GM23338 (cell line): Measurements from ENCODE around the gene AKAP7. TPM values are rescaled to one million over a fixed set of nuclear protein-coding genes. Genes with fewer than 3 reads are reported as not detected.

Experiments used
- ATAC-seq: fragments of 200-7000 bp; cut with Tn5 transposase; 3 replicates; pipeline ENCODE4 v1.9.1; 2020
- DNase-seq: peaks from one replicate; pipeline ENCODE4 v3.0.0-alpha.2; 2015; ENCODE audit warnings: low spot score
- H2AFZ ChIP-seq: fragments of 200-600 bp; sonication (generic); 2 replicates; pipeline ENCODE4 v1.8.0; 2016; ENCODE audit warnings: antibody characterized with exemption, mild to moderate bottlenecking, moderate library complexity
- H3F3A ChIP-seq: fragments of 200-600 bp; sonication (generic); replicated peaks from 2 replicates; pipeline ENCODE4 v1.8.0; 2017; ENCODE audit warnings: antibody characterized with exemption, mixed run types, low read depth
- H3K27ac ChIP-seq: fragments of 200-600 bp; sonication (generic); 2 replicates; pipeline ENCODE4 v1.6.1; 2016; ENCODE audit warnings: low read depth
- H3K27me3 ChIP-seq: fragments of 200-600 bp; sonication (generic); 2 replicates; pipeline ENCODE4 v1.8.0; 2016; ENCODE audit warnings: mild to moderate bottlenecking, mixed run types, moderate library complexity; ENCODE audit not compliant: insufficient read depth
- H3K36me3 ChIP-seq: fragments of 200-600 bp; sonication (generic); 2 replicates; pipeline ENCODE4 v1.8.0; 2016; ENCODE audit warnings: mild to moderate bottlenecking; ENCODE audit not compliant: insufficient read depth
- H3K4me1 ChIP-seq: fragments of 200-600 bp; sonication (generic); 2 replicates; pipeline ENCODE4 v1.8.0; 2016; ENCODE audit warnings: mild to moderate bottlenecking, moderate library complexity; ENCODE audit not compliant: insufficient read depth
- H3K4me2 ChIP-seq: fragments of 200-600 bp; sonication (generic); 2 replicates; pipeline ENCODE4 v1.7.1; 2017; ENCODE audit warnings: mixed run types
- H3K4me3 ChIP-seq: fragments of 200-600 bp; sonication (generic); 2 replicates; pipeline ENCODE4 v1.6.1; 2016; ENCODE audit warnings: mixed run types
- H3K79me2 ChIP-seq: fragments of 200-600 bp; sonication (generic); replicated peaks from 2 replicates; pipeline ENCODE4 v1.8.0; 2017; ENCODE audit warnings: mild to moderate bottlenecking; ENCODE audit not compliant: insufficient read depth
- H3K9me2 ChIP-seq: fragments of 200-600 bp; sonication (generic); 2 replicates; pipeline ENCODE4 v1.8.0; 2017; ENCODE audit not compliant: insufficient read depth
- H4K20me1 ChIP-seq: fragments of 200-600 bp; sonication (generic); replicated peaks from 2 replicates; pipeline ENCODE4 v1.8.0; 2017; ENCODE audit warnings: mild to moderate bottlenecking; ENCODE audit not compliant: insufficient read depth
- H3K27ac Mint-ChIP-seq: 2 replicates; pipeline ENCODE4 v1.8.0; 2020; ENCODE audit warnings: inconsistent platforms, mild to moderate bottlenecking, moderate library complexity, mixed read lengths
- H3K27me3 Mint-ChIP-seq: 3 replicates; pipeline ENCODE4 v1.8.0; 2022; ENCODE audit warnings: low read depth, mild to moderate bottlenecking, moderate library complexity, mixed read lengths, inconsistent platforms; ENCODE audit not compliant: insufficient read depth, poor library complexity
- H3K36me3 Mint-ChIP-seq: 3 replicates; pipeline ENCODE4 v1.8.0; 2021; ENCODE audit warnings: low read depth, mild to moderate bottlenecking, inconsistent platforms, moderate library complexity, mixed read lengths
- H3K4me1 Mint-ChIP-seq: 3 replicates; pipeline ENCODE4 v1.8.0; 2020; ENCODE audit warnings: mild to moderate bottlenecking, inconsistent platforms, mixed read lengths
- H3K4me3 Mint-ChIP-seq: 3 replicates; pipeline ENCODE4 v1.8.0; 2021; ENCODE audit warnings: moderate library complexity, mild to moderate bottlenecking, inconsistent platforms, mixed read lengths
- H3K9me3 Mint-ChIP-seq: 3 replicates; pipeline ENCODE4 v1.8.0; 2020; ENCODE audit warnings: moderate library complexity, mild to moderate bottlenecking, inconsistent platforms, mixed read lengths
- CREB1 ChIP-seq: fragments of 250-450 bp; sonication (Bioruptor Pico); IDR thresholded peaks from 2 replicates; pipeline ENCODE4 v1.5.0; 2020; ENCODE audit warnings: low read depth, mild to moderate bottlenecking, moderate library complexity
- EZH2 ChIP-seq: fragments of 200-600 bp; sonication (generic); IDR thresholded peaks from one replicate; pipeline ENCODE4 v1.8.0; 2017; ENCODE audit warnings: antibody characterized with exemption, mild to moderate bottlenecking, low read depth; ENCODE audit not compliant: unreplicated experiment
- EZH2phosphoT487 ChIP-seq: fragments of 200-600 bp; sonication (generic); IDR thresholded peaks from one replicate; pipeline ENCODE4 v1.8.1; 2018; ENCODE audit warnings: antibody characterized with exemption; ENCODE audit not compliant: unreplicated experiment
- JUNB ChIP-seq: IDR thresholded peaks from one replicate; pipeline ENCODE4 v1.6.1; 2016; ENCODE audit warnings: antibody characterized with exemption; ENCODE audit not compliant: unreplicated experiment
- NANOG ChIP-seq: IDR thresholded peaks from 2 replicates; pipeline ENCODE4 v1.6.1; 2016; ENCODE audit warnings: antibody characterized with exemption, borderline replicate concordance
- POLR2AphosphoS5 ChIP-seq: IDR thresholded peaks from 2 replicates; pipeline ENCODE4 v1.6.1; 2016; ENCODE audit warnings: antibody characterized with exemption, low read depth
- REST ChIP-seq: IDR thresholded peaks from one replicate; pipeline ENCODE4 v1.6.1; 2018; ENCODE audit warnings: antibody characterized with exemption; ENCODE audit not compliant: unreplicated experiment
- STAT1 ChIP-seq: IDR thresholded peaks from one replicate; pipeline ENCODE4 v1.6.1; 2016; ENCODE audit warnings: antibody characterized with exemption; ENCODE audit not compliant: unreplicated experiment
- ZNF114 ChIP-seq: fragments of 250-450 bp; sonication (Bioruptor Pico); IDR thresholded peaks from 2 replicates; pipeline ENCODE4 v1.5.0; 2020; ENCODE audit warnings: mild to moderate bottlenecking, moderate library complexity
- ZNF331 ChIP-seq: fragments of 250-450 bp; sonication (Bioruptor Pico); IDR thresholded peaks from 2 replicates; pipeline ENCODE4 v1.5.0; 2020; ENCODE audit warnings: low read depth, mild to moderate bottlenecking, moderate library complexity
- polyA plus RNA-seq: library from polyadenylated mRNA; unstranded; fragments of >200 nt; fragmentation: Nextera tagmentation; extraction: Ambion mirVana; gene quantifications from 2 replicates; pipeline ENCODE4 v1.2.1, GENCODE V29; 2016
- total RNA-seq: library from RNA; depleted of rRNA; stranded (reverse); fragments of >200 nt; shearing (Covaris generic); gene quantifications from 2 replicates; pipeline ENCODE4 v1.2.3, GENCODE V29; 2014
- TF ChIP-seq, protein P1 (sequence below), 2 experiments: fragments of 200-600 bp in 1 of 2; sonication (generic) in 1 of 2; conservative IDR thresholded peaks; 2 replicates each; pipeline versions ENCODE4 v1.5.1 to v1.6.1; 2016 to 2017; ENCODE audit warnings: antibody characterized with exemption in 2 of 2, low read depth in 2 of 2, mild to moderate bottlenecking in 2 of 2, moderate library complexity in 1 of 2
- TF ChIP-seq, protein P2 (sequence below): fragments of 250-450 bp; sonication (Bioruptor Pico); IDR thresholded peaks from 2 replicates; pipeline ENCODE4 v1.5.0; 2020; ENCODE audit warnings: mild to moderate bottlenecking, moderate library complexity
- TF ChIP-seq, protein P3 (sequence below): IDR thresholded peaks from 2 replicates; pipeline ENCODE4 v1.6.1; 2016; ENCODE audit warnings: antibody characterized with exemption

The AKAP7 gene
- total and polyA plus RNA-seq, 2 experiments from 2014 or later: 12.2 to 20.0 TPM

DNA sequence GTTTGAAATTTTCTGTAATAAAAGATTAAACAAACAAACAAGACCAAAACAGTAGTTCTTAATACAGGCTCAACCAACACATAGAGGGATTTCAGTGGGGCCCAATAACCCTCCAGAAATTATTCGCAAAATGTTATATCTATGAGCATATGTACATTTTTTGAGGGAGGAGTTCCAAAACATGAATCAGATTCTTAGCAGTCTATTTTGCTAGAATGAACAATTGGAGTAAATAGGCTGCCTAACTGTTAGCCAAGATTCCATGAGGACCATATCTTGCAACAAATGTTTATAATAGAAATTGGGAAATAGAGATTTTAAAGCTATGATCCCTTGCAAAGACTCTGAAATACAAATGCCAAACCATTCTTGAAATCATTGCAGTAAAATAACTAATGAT, 186.3 kb downstream of the AKAP7 start:
- H3K27ac Mint-ChIP-seq: peak overlapping the region; percentile 88
- peaks cover 28% of the 10 kb centered on the region for H3K36me3 Mint-ChIP-seq
- Histone ChIP-seq H2AFZ (no peak overlapping the region), H3K27ac (peak overlapping the region; percentile 36), H3K4me2 (no peak overlapping the region), H3F3A (no peaks in the 10 kb centered on the region), H3K36me3 (no peaks in the 10 kb centered on the region; the same call in 1 of the 2 replicates), H3K27me3 (no peaks in the 10 kb centered on the region), H3K4me1 (peaks cover 11% of the 10 kb centered on the region), H4K20me1 (no peaks in the 10 kb centered on the region), H3K4me3 (no peak overlapping the region), H3K9me2 (peaks cover 6% of the 10 kb centered on the region; the same call in 1 of the 2 replicates), H3K79me2 (no peaks in the 10 kb centered on the region)
- DNase-seq (no peak), ATAC-seq (no peak)
- no peak overlapping the region for H3K4me3 Mint-ChIP-seq
- peaks cover 40% of the 10 kb centered on the region for H3K9me3 Mint-ChIP-seq
- peaks cover 35% of the 10 kb centered on the region for H3K4me1 Mint-ChIP-seq
- TF ChIP-seq, protein P1, sequence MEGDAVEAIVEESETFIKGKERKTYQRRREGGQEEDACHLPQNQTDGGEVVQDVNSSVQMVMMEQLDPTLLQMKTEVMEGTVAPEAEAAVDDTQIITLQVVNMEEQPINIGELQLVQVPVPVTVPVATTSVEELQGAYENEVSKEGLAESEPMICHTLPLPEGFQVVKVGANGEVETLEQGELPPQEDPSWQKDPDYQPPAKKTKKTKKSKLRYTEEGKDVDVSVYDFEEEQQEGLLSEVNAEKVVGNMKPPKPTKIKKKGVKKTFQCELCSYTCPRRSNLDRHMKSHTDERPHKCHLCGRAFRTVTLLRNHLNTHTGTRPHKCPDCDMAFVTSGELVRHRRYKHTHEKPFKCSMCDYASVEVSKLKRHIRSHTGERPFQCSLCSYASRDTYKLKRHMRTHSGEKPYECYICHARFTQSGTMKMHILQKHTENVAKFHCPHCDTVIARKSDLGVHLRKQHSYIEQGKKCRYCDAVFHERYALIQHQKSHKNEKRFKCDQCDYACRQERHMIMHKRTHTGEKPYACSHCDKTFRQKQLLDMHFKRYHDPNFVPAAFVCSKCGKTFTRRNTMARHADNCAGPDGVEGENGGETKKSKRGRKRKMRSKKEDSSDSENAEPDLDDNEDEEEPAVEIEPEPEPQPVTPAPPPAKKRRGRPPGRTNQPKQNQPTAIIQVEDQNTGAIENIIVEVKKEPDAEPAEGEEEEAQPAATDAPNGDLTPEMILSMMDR (conservative IDR thresholded peaks at IDR 0.05; ENCODE audit: low read depth in 2 of 2): no peak
- no peak for TF ChIP-seq CREB1 (CRISPR knock-in tag)
- TF ChIP-seq STAT1: no peak
- TF ChIP-seq, protein P2, sequence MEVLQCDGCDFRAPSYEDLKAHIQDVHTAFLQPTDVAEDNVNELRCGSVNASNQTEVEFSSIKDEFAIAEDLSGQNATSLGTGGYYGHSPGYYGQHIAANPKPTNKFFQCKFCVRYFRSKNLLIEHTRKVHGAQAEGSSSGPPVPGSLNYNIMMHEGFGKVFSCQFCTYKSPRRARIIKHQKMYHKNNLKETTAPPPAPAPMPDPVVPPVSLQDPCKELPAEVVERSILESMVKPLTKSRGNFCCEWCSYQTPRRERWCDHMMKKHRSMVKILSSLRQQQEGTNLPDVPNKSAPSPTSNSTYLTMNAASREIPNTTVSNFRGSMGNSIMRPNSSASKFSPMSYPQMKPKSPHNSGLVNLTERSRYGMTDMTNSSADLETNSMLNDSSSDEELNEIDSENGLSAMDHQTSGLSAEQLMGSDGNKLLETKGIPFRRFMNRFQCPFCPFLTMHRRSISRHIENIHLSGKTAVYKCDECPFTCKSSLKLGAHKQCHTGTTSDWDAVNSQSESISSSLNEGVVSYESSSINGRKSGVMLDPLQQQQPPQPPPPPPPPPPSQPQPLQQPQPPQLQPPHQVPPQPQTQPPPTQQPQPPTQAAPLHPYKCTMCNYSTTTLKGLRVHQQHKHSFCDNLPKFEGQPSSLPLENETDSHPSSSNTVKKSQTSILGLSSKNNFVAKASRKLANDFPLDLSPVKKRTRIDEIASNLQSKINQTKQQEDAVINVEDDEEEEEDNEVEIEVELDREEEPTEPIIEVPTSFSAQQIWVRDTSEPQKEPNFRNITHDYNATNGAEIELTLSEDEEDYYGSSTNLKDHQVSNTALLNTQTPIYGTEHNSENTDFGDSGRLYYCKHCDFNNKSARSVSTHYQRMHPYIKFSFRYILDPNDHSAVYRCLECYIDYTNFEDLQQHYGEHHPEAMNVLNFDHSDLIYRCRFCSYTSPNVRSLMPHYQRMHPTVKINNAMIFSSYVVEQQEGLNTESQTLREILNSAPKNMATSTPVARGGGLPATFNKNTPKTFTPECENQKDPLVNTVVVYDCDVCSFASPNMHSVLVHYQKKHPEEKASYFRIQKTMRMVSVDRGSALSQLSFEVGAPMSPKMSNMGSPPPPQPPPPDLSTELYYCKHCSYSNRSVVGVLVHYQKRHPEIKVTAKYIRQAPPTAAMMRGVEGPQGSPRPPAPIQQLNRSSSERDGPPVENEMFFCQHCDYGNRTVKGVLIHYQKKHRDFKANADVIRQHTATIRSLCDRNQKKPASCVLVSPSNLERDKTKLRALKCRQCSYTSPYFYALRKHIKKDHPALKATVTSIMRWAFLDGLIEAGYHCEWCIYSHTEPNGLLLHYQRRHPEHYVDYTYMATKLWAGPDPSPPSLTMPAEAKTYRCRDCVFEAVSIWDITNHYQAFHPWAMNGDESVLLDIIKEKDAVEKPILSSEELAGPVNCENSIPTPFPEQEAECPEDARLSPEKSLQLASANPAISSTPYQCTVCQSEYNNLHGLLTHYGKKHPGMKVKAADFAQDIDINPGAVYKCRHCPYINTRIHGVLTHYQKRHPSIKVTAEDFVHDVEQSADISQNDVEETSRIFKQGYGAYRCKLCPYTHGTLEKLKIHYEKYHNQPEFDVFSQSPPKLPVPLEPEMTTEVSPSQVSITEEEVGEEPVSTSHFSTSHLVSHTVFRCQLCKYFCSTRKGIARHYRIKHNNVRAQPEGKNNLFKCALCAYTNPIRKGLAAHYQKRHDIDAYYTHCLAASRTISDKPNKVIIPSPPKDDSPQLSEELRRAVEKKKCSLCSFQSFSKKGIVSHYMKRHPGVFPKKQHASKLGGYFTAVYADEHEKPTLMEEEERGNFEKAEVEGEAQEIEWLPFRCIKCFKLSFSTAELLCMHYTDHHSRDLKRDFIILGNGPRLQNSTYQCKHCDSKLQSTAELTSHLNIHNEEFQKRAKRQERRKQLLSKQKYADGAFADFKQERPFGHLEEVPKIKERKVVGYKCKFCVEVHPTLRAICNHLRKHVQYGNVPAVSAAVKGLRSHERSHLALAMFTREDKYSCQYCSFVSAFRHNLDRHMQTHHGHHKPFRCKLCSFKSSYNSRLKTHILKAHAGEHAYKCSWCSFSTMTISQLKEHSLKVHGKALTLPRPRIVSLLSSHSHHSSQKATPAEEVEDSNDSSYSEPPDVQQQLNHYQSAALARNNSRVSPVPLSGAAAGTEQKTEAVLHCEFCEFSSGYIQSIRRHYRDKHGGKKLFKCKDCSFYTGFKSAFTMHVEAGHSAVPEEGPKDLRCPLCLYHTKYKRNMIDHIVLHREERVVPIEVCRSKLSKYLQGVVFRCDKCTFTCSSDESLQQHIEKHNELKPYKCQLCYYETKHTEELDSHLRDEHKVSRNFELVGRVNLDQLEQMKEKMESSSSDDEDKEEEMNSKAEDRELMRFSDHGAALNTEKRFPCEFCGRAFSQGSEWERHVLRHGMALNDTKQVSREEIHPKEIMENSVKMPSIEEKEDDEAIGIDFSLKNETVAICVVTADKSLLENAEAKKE (CRISPR knock-in tag): no peak
- TF ChIP-seq ZNF331 (CRISPR knock-in tag): no peak
- no peak for TF ChIP-seq NANOG
- no peak for TF ChIP-seq EZH2
- no peak for TF ChIP-seq EZH2phosphoT487
- no peak for TF ChIP-seq REST
- no peak for TF ChIP-seq ZNF114 (CRISPR knock-in tag)
- no peak for TF ChIP-seq JUNB
- no peak for TF ChIP-seq POLR2AphosphoS5
- TF ChIP-seq, protein P3, sequence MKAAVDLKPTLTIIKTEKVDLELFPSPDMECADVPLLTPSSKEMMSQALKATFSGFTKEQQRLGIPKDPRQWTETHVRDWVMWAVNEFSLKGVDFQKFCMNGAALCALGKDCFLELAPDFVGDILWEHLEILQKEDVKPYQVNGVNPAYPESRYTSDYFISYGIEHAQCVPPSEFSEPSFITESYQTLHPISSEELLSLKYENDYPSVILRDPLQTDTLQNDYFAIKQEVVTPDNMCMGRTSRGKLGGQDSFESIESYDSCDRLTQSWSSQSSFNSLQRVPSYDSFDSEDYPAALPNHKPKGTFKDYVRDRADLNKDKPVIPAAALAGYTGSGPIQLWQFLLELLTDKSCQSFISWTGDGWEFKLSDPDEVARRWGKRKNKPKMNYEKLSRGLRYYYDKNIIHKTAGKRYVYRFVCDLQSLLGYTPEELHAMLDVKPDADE: no peak
- H3K27me3 Mint-ChIP-seq: peaks cover 6% of the 10 kb centered on the region
